Hypothalamus (tissue), 51 donors: ENCODE measurements around the gene VASP.
"Not testable (repeated sequence)": the region's sequence is repeated elsewhere in the genome, so short reads cannot be mapped to it uniquely, and the experiment has no call there.

Experiments used
- DNase-seq, 51 donors: peaks; one replicate each; lab custom pipeline; 2025; lab: John Stamatoyannopoulos, UW

The VASP gene

DNA sequence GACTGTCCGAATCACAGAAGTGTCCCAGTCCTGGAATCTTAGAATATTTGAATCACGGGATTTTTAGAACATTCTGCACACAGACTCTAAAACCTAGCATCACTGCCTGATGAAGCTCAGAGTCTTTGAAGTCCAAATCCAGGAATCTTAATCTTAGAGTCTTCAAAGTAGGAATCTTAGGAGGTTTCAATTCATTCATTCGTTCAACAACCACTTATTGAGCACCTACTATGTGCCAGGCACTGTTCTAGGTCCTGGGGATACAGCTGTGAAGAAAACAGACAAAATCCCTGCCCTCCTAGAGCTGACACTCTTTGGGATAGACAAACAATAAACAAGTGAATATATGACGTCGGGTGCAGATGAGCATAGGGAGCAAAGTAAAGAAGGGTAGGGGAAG lies 12.1 kb upstream of the VASP start:
- no peak for DNase-seq

DNA sequence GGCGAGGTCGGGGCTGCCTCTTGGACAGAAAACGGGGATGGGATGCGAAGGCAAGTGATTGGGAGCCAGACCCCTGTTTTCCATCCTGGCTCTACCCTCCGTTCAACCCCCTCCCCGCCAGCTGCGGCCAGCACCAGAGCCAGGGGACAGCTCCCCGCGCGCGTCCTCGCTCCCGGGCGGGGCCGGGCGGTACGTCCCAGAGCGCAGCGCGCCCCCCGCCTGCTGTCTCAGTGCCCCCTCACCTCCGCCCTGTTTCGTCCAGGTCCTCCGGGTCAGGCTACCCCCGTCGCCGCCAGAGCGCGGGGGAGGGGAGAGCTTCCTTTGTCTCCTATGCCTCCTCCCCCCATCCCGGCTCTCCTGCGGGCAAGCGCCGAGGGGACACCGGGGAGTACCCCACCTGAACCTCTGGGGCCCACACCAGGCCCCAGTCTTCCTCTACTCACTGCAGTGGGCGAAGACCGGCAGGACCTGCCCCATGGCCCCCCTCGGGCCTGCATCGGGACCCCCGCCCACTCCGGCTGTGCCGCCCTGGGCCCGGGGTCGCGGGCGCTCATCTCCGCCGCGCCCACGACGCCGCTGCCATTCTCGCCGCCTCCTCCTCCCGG lies 10.8 kb upstream of the VASP start:
- DNase-seq, result peak in 5 of 51 donors; percentile 25 to 42 (median 40)

DNA sequence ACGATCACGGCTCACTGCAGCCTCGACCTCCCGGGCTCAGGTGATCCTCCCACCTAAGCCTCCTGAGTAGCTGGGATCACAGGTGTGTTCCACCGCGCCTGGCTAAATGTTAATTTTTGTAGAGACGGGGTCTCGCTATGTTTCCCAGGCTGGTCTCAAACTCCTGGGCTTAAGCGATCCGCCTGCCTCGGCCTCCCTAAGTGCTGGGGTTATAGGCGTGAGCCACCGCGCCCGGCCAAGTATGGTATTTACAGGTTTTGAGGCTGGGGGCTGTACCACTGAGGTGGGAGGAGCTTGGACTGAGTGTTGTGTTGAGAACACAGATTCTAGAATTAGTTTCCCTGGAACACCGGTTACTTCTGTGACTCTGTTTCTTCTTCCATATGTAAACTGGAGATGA lies 9.5 kb upstream of the VASP start:
- no peak for DNase-seq

DNA sequence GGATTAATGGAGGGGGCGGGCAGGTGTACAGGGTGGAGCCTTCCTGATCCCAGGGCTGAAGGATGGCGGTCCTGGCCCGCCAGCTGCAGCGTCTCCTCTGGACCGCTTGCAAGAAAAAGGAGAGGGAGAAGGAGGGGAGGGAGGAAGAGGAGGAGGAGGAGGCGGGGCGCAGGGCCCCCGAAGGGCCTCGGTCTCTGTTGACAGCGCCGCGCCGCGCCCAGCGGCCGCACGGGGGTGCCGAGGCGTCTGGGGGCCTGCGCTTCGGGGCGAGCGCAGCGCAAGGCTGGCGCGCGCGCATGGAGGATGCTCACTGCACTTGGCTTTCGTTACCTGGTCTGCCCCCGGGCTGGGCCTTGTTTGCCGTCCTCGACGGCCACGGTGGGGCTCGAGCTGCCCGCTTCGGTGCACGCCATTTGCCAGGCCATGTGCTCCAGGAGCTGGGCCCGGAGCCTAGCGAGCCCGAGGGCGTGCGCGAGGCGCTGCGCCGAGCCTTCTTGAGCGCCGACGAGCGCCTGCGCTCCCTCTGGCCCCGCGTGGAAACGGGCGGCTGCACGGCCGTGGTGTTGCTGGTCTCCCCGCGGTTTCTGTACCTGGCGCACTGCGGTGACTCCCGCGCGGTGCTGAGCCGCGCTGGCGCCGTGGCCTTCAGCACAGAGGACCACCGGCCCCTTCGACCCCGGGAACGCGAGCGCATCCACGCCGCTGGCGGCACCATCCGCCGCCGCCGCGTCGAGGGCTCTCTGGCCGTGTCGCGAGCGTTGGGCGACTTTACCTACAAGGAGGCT lies 8.7 kb upstream of the VASP start, which contains the start of gene PPM1N:
Gene PPM1N (plus strand): TSS at position 33 of the 785 bp plus-strand sequence. CDS start 30 bp downstream, at position 63.
- DNase-seq, result peak in 2 of 51 donors; percentile 14 to 37

DNA sequence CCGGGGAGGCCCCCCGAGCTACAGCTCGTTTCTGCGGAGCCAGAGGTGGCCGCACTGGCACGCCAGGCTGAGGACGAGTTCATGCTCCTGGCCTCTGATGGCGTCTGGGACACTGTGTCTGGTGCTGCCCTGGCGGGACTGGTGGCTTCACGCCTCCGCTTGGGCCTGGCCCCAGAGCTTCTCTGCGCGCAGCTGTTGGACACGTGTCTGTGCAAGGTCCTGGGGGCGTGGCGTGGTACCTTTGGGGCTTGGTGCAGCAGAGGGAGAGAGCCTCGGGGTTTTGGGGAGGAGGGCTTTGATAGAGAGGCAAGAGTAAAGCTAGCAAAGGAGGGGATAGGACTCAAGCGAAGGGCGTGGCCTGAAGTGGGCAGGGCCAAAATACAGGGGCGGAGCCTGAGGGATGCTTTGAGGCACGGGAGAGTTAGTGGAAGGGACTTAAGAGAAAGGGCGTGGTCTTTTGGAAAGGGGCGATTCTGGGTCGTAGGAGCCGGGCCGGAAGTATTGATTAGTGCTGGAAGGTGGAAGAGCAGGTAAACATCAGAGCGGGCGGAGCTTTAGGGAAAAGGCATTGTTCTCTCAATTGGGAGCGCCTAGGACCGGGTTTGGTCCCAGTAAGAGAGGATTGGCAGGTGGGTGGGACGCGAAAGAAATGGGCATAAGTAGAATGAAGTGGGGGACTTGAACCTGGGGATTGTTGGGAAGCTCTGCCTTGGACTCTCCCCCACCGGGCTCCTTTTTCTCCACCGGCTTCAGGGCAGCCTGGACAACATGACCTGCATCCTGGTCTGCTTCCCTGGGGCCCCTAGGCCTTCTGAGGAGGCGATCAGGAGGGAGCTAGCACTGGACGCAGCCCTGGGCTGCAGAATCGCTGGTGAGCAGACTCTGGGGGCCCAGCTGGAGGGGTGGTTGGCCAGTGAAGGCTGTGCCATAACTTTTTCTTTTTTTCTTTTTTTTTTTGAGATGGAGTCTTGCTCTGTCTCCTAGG lies 7.8 kb upstream of the VASP start:
- peak in 3 of 51 donors; percentile 6 to 8 (median 7) for DNase-seq

DNA sequence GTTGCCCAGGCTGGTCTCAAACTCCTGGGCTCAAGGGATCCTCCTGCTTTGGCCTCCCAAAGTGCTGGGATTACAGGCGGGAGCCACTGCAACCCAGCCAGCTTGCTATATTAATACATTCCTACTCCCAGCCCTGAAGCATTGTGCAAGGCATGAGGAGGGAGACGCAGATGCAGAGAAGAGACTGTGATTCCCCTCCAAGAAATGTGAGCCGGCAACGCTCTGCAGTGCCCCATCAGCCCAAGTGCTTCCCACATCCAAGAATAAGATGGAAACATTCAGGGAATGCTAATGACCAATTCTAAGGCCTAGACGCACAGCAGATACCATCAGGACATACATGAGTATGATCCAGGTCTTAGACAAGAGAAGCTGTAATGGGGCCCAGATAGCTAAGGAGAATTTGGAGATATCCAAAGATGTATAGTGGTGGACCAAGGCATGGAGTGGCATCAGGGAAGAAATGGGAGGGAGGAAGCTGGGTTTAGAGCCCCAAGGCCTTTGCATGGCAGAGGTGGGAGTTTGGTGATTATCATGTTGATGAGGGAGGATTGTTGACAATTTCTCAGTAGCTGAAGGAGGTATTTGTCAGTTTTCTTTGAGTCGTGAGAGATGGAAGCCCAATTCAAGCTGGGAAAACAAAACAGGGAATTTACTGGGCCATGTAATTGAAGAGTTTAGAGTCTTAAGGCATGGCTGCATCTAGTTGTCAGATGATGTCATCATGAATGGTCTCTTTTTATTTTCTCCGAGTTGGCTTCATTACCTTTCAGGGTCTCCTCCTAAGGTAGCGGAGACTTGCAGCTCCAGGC lies 6.2 kb upstream of the VASP start:
- no peak for DNase-seq

DNA sequence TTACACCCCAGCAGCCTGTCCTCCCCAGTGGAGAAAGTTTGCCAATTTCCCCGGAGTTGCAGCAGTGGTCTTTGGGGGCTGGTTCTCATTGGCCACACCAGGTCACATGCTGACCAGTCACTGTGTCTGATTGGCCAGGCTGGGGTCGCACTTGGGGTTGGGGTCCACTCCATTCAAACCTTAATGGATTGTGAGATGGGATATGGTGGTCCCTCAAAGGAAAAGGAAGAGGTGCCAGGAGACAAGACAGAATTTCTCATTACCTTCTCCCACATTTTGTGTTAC lies 5.6 kb upstream of the VASP start:
- DNase-seq, result no peak

DNA sequence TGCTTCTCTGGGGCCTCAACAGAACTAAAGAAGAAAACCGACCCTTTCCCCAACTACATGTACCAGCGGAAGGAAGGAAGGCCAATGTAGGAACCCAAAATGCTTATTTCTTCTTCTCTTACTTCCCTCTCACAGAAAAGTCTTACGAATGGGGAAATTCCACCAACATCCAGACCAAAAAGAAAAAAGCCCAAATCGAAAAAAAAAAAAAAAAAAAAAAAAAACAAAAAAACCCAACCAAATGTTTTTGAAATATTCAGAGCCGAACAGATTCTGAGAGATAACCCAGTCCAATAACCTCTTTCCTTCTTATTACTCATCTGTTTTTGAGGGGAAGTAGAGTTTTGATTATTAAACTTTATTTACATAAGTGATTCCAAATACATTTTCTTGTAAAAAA lies 5.2 kb upstream of the VASP start:
- no peak for DNase-seq

DNA sequence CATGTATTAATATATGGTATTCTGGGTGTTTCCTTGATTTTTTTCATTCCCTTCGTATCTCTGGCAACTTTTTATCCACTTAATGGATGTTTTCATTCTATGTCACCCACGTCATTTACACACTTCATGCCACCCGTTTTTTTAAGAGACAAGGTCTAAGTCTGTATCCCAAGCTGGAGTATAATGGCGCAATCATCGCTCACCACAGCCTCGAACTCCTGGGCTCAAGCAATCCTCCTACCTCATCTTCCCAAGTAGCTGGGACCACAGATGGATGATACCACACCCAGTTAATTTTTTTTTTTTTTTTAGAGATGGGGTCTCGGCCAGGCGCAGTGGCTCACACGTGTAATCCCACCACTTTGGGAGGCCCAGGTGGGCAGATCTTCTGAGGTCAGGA lies 3.4 kb upstream of the VASP start:
- no peak for DNase-seq

DNA sequence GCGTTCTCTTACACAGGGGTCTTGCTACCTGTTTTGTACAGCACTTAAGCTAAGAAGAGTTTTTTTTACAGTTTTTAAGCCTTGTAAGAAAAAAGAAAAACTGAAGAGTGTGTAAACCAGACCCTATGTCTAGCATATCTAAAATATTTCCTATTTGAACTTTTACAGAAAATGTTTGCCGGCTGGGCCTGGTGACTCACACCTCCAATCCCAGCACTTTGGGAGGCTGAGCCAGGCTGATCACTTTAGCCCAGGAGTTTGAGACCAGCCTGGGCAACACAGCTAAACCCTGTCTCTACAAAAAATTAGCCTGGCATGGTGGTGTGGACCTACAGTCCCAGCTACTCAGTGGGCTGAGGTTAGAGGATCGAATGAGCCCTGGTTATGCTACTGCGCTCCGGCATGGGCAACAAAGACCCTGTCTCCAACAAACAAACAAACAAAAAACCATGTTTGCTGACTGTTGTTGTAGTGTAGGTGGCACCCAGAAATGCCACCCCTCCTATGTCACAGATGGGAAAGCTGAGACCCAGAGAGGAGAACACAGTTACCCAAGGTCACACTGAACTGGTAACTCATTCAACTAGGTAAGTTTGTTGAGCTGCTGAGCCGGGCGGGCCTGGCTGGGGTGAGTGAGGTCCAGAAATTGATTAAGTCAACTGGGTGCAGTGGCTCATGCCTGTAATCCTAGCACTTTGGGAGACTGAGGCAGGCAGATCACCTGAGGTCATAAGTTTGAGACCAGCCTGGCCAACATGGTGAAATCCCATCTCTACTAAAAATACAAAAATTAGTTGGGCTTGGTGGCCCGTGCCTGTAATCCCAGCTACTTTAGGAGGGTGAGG lies 1.9 kb upstream of the VASP start:
- no peak for DNase-seq

DNA sequence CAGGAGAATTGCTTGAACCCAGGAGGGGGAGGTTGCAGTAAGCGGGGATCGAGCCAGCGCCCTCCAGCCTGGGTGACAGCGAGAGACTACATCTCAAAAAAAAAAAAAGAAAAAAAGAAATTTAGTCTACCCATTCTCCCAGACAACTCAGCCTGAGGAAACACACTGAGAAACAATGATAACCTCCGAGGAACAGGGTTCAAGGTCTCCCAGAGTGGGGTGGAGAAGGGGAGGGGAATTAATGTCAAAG lies 1.4 kb upstream of the VASP start:
- no peak for DNase-seq

DNA sequence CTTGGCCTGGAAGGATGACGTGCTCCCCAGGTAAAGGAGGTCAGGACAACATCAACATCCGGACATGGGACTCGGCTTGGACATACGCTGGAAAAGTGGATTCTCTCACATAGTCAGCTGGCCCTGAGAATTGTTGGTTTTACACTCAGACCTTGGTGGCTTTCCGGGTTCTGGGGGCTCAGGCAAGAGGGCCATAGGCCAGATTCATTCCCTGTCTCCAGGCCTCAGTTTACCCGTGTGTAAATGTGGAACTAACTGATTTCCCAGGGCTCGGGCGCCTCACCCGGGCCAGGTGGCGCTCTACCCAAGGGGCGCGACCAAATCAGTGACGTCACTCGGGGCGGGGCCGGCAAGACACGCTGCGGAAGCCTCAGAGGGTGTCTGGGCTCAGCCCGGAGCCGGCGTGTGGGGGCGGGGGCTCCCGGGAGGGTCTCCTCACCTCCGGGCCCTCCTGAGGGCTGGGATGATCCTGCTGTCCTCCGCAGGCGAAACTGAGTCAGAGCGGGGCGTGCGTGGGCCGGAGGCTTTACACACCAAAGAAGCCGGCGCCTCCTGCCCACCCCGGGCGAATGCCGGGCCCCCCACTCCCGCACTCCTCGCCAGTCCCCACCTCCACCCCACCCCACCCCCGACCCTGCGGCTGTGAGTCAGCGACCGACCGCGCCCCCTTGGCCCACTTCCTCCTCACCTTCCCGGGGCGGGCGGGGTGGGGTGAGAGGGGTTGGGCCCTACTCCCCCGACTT lies 862 bp upstream of the VASP start:
- peak in 50 of 51 donors; percentile 33 to 94 (median 81) for DNase-seq

DNA sequence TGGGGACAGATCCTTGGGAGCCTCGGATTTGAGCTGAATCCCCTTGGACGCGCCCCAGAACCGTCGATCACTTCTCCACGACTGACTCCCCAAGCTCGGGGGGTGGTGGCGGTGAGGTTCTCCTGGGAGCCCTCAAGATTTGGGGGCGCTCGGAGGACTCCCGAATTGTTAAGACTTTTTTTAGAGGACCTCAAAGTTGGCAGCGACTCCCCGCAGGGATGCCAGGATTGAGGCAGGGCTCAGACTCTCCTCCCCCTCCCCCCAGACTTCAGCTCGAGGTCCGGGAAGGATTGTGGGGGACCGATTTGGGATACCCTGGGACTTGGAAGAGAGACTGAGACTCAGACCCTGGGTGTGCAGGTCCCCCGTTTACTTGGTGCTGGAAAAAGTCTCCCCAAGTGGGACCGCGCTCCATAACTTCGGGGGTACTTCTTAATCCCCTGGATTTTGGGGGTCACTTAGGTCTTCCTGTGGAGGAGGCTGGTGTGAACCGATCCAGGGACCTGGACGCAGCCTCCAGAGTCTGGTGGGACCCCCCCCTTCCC lies 665 bp downstream of the VASP start:
- peak in 1 of 51 donors; percentile 49 for DNase-seq

DNA sequence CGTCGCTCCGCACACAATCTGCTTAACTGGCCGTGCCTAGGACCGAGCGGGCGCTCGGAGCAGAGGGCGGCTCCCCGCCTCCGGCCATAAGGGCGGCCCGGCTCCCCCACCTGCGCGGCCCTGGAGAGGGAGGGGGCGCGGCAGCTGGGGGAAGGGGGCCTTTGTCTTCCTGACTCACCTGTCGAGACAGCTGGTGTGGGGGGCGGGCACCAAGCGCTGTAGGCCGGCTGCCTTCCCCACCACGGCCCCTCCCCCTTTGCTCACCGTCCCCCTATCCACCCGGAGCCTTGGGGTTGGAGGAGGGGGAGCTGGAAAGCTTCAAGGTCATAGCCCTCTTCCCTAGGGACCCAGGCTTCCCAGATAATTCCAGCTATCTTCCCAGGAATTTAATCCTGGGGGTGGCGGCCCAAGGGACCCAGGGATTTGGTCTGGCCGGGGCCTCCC lies 1.2 kb downstream of the VASP start:
- peak in 1 of 51 donors; percentile 9 for DNase-seq

DNA sequence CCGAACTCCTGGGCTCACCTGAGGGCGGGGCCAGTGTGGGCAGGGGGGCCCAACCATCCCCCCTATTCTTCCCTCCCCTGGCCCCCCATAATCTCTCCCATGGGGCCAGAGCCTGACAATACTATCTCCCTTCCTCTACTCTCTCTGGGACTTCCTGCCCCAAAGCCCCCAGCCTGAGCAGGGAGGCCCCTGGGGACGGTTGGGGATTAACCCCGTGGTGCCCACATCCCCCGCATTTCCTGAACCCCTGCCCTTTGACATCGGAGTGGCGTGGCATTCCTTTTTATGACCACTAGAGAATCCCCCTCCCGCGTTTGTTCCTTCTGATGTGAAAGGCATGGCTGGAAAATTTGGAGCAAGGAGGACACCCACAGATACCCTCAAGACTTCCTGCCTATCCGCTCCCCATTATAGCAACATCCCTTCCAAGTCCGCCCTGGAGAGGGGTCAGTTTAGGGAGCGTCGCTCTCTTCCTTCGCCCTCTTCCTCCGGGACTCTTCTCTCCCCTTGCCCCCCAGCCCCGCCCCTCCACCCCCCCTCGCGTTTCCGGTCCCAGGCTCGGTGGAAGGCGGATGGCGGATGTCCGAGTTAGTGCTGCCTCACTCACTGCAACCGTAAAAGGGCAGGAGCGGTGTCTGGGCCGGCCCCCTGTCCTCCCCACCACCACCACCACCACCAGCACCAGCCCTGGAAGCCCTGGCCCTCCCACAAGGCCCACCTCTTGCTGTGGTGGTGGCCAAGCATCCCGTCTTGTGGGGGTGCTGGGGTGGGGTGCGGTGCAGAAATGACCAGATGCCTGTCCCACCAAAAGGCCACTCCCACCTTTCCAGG lies 1.8 kb downstream of the VASP start:
- peak in 16 of 51 donors; percentile 11 to 41 (median 27) for DNase-seq

DNA sequence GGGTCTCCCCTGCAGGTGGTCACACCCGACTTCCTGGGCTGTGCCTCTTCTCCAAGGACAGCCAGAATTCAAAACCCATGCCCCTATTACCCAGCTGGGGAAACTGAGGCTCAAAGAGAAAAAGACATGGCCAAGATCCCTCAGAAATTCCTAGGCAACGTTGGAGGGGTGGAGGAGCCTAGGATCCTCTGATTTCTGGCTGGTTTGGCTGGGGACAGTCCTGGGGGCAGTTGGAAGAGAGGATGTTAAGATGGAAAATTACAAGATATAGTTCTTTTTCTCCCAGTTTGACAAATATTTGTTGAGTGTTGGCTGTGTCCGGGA lies 2.4 kb downstream of the VASP start:
- DNase-seq, result no peak

DNA sequence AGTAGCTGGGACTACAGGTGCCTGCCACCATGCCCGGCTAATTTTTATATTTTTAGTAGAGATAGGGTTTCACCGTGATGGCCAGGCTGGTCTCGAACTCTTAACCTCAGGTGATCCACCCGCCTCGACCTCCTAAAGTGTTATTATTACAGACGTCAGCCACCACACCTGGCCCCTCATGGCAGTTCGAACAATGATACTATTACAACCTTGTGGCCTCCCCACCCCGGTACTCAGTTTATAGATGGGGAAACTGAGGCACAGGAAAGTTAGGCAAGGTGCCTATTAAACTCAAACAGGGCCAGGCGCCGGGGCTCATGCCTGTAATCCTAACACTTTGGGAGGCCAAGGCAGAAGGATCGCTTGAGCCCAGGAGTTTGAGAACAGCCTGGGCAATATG lies 3.1 kb downstream of the VASP start:
- DNase-seq, result not testable (repeated sequence)

DNA sequence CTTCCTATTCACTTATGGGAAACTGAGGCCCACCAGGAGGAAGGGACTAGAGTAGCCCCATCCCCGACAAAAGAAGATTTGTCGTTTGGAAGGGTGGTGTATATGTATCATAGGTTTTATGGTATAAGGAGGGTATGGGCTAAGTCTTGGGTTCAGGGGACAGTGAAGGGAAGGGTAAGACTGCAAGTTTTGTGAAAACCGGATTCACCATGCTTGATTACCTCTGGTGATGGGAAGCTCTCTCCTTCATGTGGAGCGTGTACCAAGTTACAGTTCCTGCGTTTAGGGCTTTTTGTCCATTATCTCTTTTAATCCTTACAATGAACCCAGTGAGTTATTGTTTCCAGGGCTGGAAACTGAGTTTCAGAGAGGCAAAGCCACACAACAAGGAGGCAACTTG lies 3.8 kb downstream of the VASP start:
- DNase-seq, result no peak
